D721Med (cell line): ENCODE results near the gene ARHGAP45.

Experiments used
- DNase-seq: peaks from one replicate; pipeline ENCODE4 v3.0.0; 2011; ENCODE audit warnings: low spot score; ENCODE audit not compliant: insufficient read length
- FAIRE-seq: peaks from 2 replicates; lab custom pipeline; 2011; peaks lifted over from hg19 to GRCh38; lab: Jason Lieb, UNC
- TF ChIP-seq, protein P1 (sequence below): IDR thresholded peaks from 2 replicates; pipeline ENCODE4 v1.5.1; 2012; ENCODE audit warnings: mild to moderate bottlenecking, control low read depth; ENCODE audit not compliant: insufficient read depth; ENCODE audit errors: missing control alignments

Gene ARHGAP45

DNA sequence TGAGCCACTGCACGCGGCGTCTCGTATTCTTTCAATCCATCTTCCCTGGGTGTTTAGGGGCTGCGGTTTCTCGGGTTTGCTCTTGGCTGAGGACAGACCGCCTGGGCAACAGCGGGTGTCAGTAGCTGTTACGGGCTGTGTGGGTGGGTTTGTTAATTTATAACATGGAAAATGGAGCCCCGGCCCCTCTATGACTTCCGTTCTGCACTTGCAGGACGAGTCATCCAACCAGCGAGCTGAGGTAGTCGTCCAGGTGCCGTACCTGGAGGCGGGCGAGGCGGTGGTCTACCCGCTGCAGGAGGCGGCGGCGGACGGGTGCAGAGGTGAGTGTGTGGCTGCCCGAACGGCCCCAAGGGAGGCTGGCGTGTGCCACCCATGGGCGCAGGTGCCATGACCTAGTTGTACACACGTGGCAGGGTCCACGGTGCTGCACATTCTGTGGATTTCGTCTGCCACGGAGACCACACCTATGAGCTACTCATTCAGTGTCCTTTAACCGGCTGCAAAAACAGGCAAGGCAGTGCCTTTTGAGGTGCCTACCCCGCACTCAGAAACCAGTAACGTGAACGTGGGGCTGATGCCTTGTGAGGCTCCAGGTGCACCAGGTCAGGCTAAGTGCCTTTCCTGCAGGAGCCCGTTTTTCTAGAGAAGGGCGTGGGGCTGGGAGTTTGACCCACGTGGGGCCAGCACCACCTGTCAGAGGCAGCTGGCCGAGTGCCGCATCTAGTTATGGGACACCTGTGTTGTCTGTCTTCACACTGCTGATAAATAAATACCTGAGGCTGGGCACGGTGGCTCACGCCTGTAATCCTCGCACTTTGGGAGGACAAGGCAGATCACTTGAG lies 17.3 kb downstream of the ARHGAP45 start:
- DNase-seq, result no peak
- no peak for FAIRE-seq
- TF ChIP-seq, protein P1, sequence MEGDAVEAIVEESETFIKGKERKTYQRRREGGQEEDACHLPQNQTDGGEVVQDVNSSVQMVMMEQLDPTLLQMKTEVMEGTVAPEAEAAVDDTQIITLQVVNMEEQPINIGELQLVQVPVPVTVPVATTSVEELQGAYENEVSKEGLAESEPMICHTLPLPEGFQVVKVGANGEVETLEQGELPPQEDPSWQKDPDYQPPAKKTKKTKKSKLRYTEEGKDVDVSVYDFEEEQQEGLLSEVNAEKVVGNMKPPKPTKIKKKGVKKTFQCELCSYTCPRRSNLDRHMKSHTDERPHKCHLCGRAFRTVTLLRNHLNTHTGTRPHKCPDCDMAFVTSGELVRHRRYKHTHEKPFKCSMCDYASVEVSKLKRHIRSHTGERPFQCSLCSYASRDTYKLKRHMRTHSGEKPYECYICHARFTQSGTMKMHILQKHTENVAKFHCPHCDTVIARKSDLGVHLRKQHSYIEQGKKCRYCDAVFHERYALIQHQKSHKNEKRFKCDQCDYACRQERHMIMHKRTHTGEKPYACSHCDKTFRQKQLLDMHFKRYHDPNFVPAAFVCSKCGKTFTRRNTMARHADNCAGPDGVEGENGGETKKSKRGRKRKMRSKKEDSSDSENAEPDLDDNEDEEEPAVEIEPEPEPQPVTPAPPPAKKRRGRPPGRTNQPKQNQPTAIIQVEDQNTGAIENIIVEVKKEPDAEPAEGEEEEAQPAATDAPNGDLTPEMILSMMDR, result no peak

GRCh38 chr19:1085053-1085658 lies 18.2 kb downstream of the ARHGAP45 start:
- DNase-seq (no peak), FAIRE-seq (no peak)
- TF ChIP-seq, protein P1, result no peak

DNA sequence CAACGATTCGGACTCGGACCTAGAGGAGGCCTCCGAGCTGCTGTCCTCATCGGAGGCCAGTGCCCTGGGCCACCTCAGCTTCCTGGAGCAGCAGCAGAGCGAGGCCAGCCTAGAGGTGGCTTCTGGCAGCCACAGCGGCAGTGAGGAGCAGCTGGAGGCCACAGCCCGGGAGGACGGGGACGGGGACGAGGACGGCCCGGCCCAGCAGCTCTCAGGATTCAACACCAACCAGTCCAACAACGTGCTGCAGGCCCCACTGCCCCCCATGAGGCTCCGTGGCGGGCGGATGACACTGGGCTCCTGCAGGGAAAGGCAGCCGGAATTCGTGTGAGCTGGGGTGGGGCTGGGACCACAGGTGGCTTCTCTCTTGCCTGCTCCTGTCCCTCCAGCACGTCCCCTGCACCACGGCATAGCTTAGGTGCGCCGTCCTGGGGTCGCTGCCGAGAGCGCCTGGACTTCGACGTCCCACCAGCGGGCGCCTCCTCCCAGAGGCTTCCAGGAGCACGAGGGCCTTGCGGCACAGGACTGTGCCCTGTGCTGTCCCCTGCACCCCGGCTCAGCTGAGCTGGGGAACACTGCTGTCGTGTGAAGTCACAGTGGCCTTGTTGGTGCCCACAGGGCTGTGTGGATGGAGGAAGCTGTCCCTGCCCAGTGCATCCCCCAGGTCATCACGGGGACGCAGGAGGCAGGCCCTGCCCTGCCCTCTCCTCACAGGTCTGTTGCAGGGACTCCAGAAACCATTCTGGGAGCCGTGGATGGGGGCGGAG lies 18.9 kb downstream of the ARHGAP45 start:
- TF ChIP-seq, protein P1, result no peak
- no peak for DNase-seq
- FAIRE-seq, result no peak

DNA sequence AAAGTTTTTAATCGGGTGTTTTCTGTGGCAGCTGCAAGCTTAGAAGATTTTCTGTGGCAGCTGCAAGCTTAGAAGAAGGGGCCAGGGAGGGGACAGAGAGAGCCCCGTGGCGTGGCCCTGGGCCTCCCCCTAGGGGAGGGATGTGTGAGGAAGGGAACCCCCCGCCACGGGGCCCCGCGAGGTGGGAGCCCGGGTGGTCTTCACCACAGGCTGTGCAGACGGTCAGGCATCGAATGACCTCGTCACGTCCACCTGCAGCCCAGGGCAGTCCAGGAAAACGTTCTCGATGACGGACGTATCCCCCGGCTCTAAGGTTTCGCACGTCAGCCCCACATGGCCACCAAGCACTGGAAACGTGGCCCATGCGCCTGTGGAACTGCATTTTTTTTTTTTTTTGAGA lies 19.6 kb downstream of the ARHGAP45 start:
- DNase-seq (no peak), FAIRE-seq (no peak)
- TF ChIP-seq, protein P1, result no peak

- FAIRE-seq (no peak), DNase-seq (no peak)
- TF ChIP-seq, protein P1, result no peak
Observed at GRCh38 chr19:1087813-1088415, 20.9 kb downstream of the ARHGAP45 start.

DNA sequence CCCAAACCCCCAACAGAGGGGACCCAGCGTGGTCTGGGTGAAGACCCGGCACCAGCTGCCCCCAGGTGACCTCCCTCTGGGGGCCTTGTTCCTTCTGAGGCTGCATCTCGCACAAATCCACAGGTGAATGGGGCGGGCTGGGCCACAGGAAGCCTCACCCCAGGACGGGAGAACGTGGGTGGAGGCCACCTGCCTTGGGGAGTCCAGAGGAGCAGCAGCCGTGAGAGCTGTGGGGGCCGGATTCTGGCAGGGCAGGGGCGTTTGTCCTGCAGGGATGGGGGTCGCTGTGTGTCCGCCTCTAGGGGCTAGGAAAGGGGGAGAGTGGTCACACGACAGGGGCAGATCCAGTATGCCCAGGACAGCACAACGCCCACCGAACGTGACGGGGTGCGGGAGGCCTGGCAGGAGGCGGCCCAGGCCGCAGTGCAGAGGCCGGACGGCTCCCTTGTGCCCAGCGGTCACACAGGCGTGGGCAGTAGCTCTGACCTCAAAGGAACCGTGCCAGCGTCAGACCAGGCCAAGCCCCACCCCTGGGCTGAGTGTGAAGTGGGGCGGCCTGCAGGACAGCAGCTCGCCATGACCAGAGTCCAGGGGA lies 21.5 kb downstream of the ARHGAP45 start:
- TF ChIP-seq, protein P1, result no peak
- no peak for DNase-seq
- FAIRE-seq, result no peak
